ENCODE results near the gene ZNF334. TPM values are rescaled to one million over a fixed set of nuclear protein-coding genes. Genes with fewer than 3 reads are reported as not detected.
A peak's percentile ranks its signal among the peaks of the same experiment; 100 is the strongest.

ZNF334 gene
- total and polyA plus RNA-seq, 2 of the 4 experiments (the other 2 are of a cell fraction) = 1.4 to 2.1 TPM

DNA sequence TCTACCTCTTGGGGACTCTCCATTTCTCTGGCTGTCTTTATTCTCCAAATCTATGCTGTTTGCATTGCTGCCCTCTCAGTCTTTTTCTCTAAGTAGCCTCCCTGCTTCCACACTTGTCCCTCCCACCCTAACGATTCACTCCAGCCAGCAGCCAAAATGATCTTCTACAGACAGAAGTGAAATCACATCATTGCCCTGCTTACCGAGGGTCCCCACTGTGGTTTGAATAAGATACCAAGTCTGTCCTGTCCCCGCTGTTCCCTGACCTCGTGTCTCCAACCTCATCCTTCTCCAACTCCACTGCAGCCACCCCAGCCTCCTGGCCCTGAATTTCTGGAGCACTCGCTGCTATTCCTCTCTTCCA lies 48.6 kb upstream of the ZNF334 start:
- H3K14ac ChIP-seq (replicated peaks; ENCODE audit: low read depth, low read length) = no peak overlapping the region
- no peak overlapping the region for H3K4me3 ChIP-seq (ENCODE audit: insufficient read depth, low read depth, low read length)
- no TSS peak for BruUV-seq (replicated peaks)
- ATAC-seq (ENCODE audit: low read depth) (no peak), DNase-seq (no peak)
- no peak overlapping the region for H3K4ac ChIP-seq (ENCODE audit: low read depth, low read length)
- no peaks in the 10 kb centered on the region for H3K79me1 ChIP-seq (ENCODE audit: low read depth in 1 of 2, low read length in 2 of 2)
- no peak overlapping the region for H2AK5ac ChIP-seq (ENCODE audit: low read depth, low read length)
- POLR2A ChIA-PET (ENCODE audit: unreplicated experiment) = no interaction called here
- no peak overlapping the region for H3K23ac ChIP-seq (ENCODE audit: low read depth, low read length)
- peak overlapping the region; percentile 87 for H2AFZ ChIP-seq (replicated peaks; ENCODE audit: low read length, poor library complexity)
- no peak overlapping the region for H3K9ac ChIP-seq (ENCODE audit: low read depth, low read length)
- no peak for TF ChIP-seq POLR2A (IDR thresholded peaks at IDR 0.05; ENCODE audit: low read depth, low read length)
- no peak for TF ChIP-seq CEBPB (IDR thresholded peaks at IDR 0.05; ENCODE audit: low read depth, low read length)
- no peak for TF ChIP-seq NFE2L2 (IDR thresholded peaks at IDR 0.05; ENCODE audit: low read depth, low read length)
- TF ChIP-seq MAZ (IDR thresholded peaks at IDR 0.05; ENCODE audit: borderline replicate concordance, low read depth, low read length) = no peak
- TF ChIP-seq USF2 (IDR thresholded peaks at IDR 0.05; ENCODE audit: low read depth, low read length) = no peak
- no peak for TF ChIP-seq BHLHE40 (IDR thresholded peaks at IDR 0.05; ENCODE audit: low read depth, low read length)
- TF ChIP-seq, protein P1, sequence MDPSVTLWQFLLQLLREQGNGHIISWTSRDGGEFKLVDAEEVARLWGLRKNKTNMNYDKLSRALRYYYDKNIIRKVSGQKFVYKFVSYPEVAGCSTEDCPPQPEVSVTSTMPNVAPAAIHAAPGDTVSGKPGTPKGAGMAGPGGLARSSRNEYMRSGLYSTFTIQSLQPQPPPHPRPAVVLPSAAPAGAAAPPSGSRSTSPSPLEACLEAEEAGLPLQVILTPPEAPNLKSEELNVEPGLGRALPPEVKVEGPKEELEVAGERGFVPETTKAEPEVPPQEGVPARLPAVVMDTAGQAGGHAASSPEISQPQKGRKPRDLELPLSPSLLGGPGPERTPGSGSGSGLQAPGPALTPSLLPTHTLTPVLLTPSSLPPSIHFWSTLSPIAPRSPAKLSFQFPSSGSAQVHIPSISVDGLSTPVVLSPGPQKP (IDR thresholded peaks at IDR 0.05; ENCODE audit: borderline replicate concordance, low read depth, low read length) = no peak
- no peak for TF ChIP-seq RAD21 (IDR thresholded peaks at IDR 0.05; ENCODE audit: low read length)
- dilution Hi-C loops (cut with HindIII; ENCODE audit: low sequenced_read_pairs, unreplicated experiment) = no loop called here
- H3K4me1 ChIP-seq (ENCODE audit: control insufficient read depth, insufficient read depth, low read length) = peaks cover 3% of the 10 kb centered on the region; the same call in 1 of the 2 replicates
- no peak overlapping the region for H2BK15ac ChIP-seq (ENCODE audit: low read depth, low read length)
- no peak overlapping the region for H3K56ac ChIP-seq (ENCODE audit: extremely low read depth, insufficient read depth, low read length)
- 72% methylated on average over 4 of the region's 5 CpGs; no CpG with 5 or more reads in 1 of the 2 experiments for WGBS, 2 experiments (ENCODE audit: extremely low coverage in 2 of 2, insufficient read length in 1 of 2)
- H2BK120ac ChIP-seq (ENCODE audit: low read depth, low read length) = no peak overlapping the region
- H4K20me1 ChIP-seq (ENCODE audit: insufficient read depth, low read length) = no peaks in the 10 kb centered on the region
- H3K27ac ChIP-seq (ENCODE audit: insufficient read depth, low read length) = no peak overlapping the region
- no peak overlapping the region for H2BK20ac ChIP-seq (ENCODE audit: low read depth, low read length)
- no peak overlapping the region for H2BK5ac ChIP-seq (ENCODE audit: low read depth, low read length, poor library complexity, severe bottlenecking)
- intact Hi-C loops (cut with micrococcal nuclease) = no loop called here
- no peaks in the 10 kb centered on the region; the same call in 1 of the 2 replicates for H3K9me1 ChIP-seq (ENCODE audit: insufficient read depth, low read length)
- H3K9me3 ChIP-seq (ENCODE audit: control insufficient read depth, insufficient read depth, low read length) = no peaks in the 10 kb centered on the region
- H3K36me3 ChIP-seq (ENCODE audit: control insufficient read depth, insufficient read depth, low read length) = no peaks in the 10 kb centered on the region
- in situ Hi-C loops (cut with MboI; ENCODE audit: low sequenced_read_pairs) = no loop called here
- no peaks in the 10 kb centered on the region for H3K27me3 ChIP-seq (ENCODE audit: control insufficient read depth, insufficient read depth, low read length)
- no peak overlapping the region for H4K91ac ChIP-seq (ENCODE audit: insufficient read depth, low read depth, low read length)
- no peak overlapping the region for H3K18ac ChIP-seq (ENCODE audit: low read depth, low read length)
- no peak overlapping the region for H4K5ac ChIP-seq (ENCODE audit: low read depth, low read length)
- H2AK9ac ChIP-seq (replicated peaks; ENCODE audit: low read depth, low read length, poor library complexity) = no peak overlapping the region
- H4K8ac ChIP-seq (ENCODE audit: low read depth in 2 of 2, low read length in 2 of 2) = no peak overlapping the region
- CTCF ChIA-PET = interaction anchor here (1.6 kb wide), 1 partner anchor 12 kb away, joined by 5 read pairs; no protein-coding TSS in a partner anchor
- peak overlapping the region; percentile 70; the same call in 1 of the 2 replicates for H3K4me2 ChIP-seq (ENCODE audit: low read depth, low read length)
